PFSK-1 (cell line): ENCODE measurements around the gene RPL37.

Experiments
- POLR2AphosphoS5 ChIP-seq: IDR thresholded peaks from 2 replicates; pipeline ENCODE4 v1.6.1; 2012; ENCODE audit warnings: low read depth, mild to moderate bottlenecking, control low read depth, low read length, moderate library complexity
- SIN3A ChIP-seq: IDR thresholded peaks from 2 replicates; pipeline ENCODE4 v1.6.1; 2012; ENCODE audit warnings: mild to moderate bottlenecking, low read length, moderate library complexity, borderline replicate concordance; ENCODE audit not compliant: insufficient read depth
- TAF1 ChIP-seq: IDR thresholded peaks from 2 replicates; pipeline ENCODE4 v1.6.1; 2012; ENCODE audit warnings: low read length, control low read depth, borderline replicate concordance; ENCODE audit not compliant: insufficient read depth

GRCh38 chr5:40781843-40782409, 53.1 kb downstream of the RPL37 start:
- no peak for TF ChIP-seq TAF1
- TF ChIP-seq SIN3A, result no peak
- TF ChIP-seq POLR2AphosphoS5, result no peak
